CD14-positive monocyte (primary cell): Measurements from ENCODE around the gene GPS1. TPM values are rescaled to one million over a fixed set of nuclear protein-coding genes. Genes with fewer than 3 reads are reported as not detected.

Experiments
- DNase-seq, 3 donors: peaks; one replicate each; pipeline ENCODE4 v3.0.0-alpha.2; 2011 to 2022
- H2AFZ ChIP-seq: 2 replicates; pipeline ENCODE4 v1.6.0; 2012; ENCODE audit warnings: mild to moderate bottlenecking, low read depth, low read length, inconsistent platforms; ENCODE audit not compliant: insufficient read depth, poor library complexity, severe bottlenecking
- H3K27ac ChIP-seq, 2 donors: 1 replicate in 1 of 2; 2 replicates in 1 of 2; pipeline ENCODE4 v1.5.1; 2012 to 2013; ENCODE audit warnings: low read length in 2 of 2, control low read depth in 1 of 2, inconsistent platforms in 1 of 2, low read depth in 1 of 2, mild to moderate bottlenecking in 1 of 2
- H3K27me3 ChIP-seq, 2 donors: one replicate each; pipeline versions ENCODE4 v1.6.0 to v1.6.1; 2011 to 2013; ENCODE audit warnings: low read length in 2 of 2; ENCODE audit not compliant: control insufficient read depth in 2 of 2, insufficient read depth in 2 of 2
- H3K36me3 ChIP-seq, 2 donors: replicated peaks in 1 of 2; 1 replicate in 1 of 2; 2 replicates in 1 of 2; pipeline versions ENCODE4 v1.5.1 to v1.6.1; 2012 to 2013; ENCODE audit warnings: low read length in 2 of 2, control low read depth in 1 of 2, inconsistent platforms in 1 of 2, mild to moderate bottlenecking in 1 of 2; ENCODE audit not compliant: insufficient read depth in 2 of 2, control insufficient read depth in 1 of 2
- H3K4me1 ChIP-seq, 2 donors: 1 replicate in 1 of 2; 2 replicates in 1 of 2; pipeline versions ENCODE4 v1.5.1 to v1.6.1; 2012 to 2013; ENCODE audit warnings: low read length in 2 of 2, control low read depth in 1 of 2, inconsistent platforms in 1 of 2, mild to moderate bottlenecking in 1 of 2, moderate library complexity in 1 of 2; ENCODE audit not compliant: insufficient read depth in 2 of 2, control insufficient read depth in 1 of 2
- H3K4me2 ChIP-seq: replicated peaks from 2 replicates; pipeline ENCODE3; 2012; ENCODE audit warnings: low read length, moderate library complexity, mild to moderate bottlenecking; ENCODE audit not compliant: poor library complexity, severe bottlenecking; ENCODE audit errors: extremely low read depth
- H3K4me3 ChIP-seq, 3 experiments: fragments of 200-600 bp in 1 of 3; sonication (generic) in 1 of 3; replicated peaks in 1 of 3; 1 replicate in 2 of 3; 2 replicates in 1 of 3; pipeline ENCODE4 v1.5.1; 2011 to 2013; ENCODE audit warnings: low read length in 3 of 3, mild to moderate bottlenecking in 3 of 3, control low read depth in 2 of 3, low read depth in 2 of 3, inconsistent platforms in 1 of 3, moderate library complexity in 1 of 3
- H3K79me2 ChIP-seq: 2 replicates; pipeline ENCODE4 v1.6.0; 2012; ENCODE audit warnings: mild to moderate bottlenecking, control low read depth, inconsistent platforms, low read length, moderate library complexity; ENCODE audit not compliant: insufficient read depth
- H3K9ac ChIP-seq: 2 replicates; pipeline ENCODE4 v1.6.0; 2017; ENCODE audit warnings: low read length, mild to moderate bottlenecking; ENCODE audit not compliant: insufficient read depth, poor library complexity, severe bottlenecking
- H3K9me3 ChIP-seq, 2 donors: replicated peaks in 1 of 2; 1 replicate in 1 of 2; 2 replicates in 1 of 2; pipeline versions ENCODE4 v1.5.1 to v1.6.1; 2012 to 2013; ENCODE audit warnings: low read length in 2 of 2, control low read depth in 1 of 2; ENCODE audit not compliant: control insufficient read depth in 1 of 2, insufficient read depth in 1 of 2
- H4K20me1 ChIP-seq: 2 replicates; pipeline ENCODE4 v1.6.0; 2012; ENCODE audit warnings: mild to moderate bottlenecking, low read length, control low read depth, moderate library complexity; ENCODE audit not compliant: insufficient read depth
- H3K27ac Mint-ChIP-seq, 7 donors: one replicate each; pipeline ENCODE4 v1.8.0; 2020; ENCODE audit warnings: mild to moderate bottlenecking in 7 of 7, mixed read lengths in 7 of 7, moderate library complexity in 6 of 7, inconsistent platforms in 2 of 7
- H3K27me3 Mint-ChIP-seq, 3 donors: one replicate each; pipeline ENCODE4 v1.8.0; 2021 to 2022; ENCODE audit warnings: low read depth in 3 of 3, mild to moderate bottlenecking in 3 of 3, mixed read lengths in 3 of 3, moderate library complexity in 3 of 3, inconsistent platforms in 1 of 3
- H3K36me3 Mint-ChIP-seq, 2 donors: one replicate each; pipeline ENCODE4 v1.8.0; 2020; ENCODE audit warnings: mixed read lengths in 2 of 2, inconsistent platforms in 1 of 2, mild to moderate bottlenecking in 1 of 2
- H3K4me1 Mint-ChIP-seq: one replicate; pipeline ENCODE4 v1.8.0; 2020; ENCODE audit warnings: mild to moderate bottlenecking, mixed read lengths
- H3K4me3 Mint-ChIP-seq, 2 donors: one replicate each; pipeline ENCODE4 v1.8.0; 2020; ENCODE audit warnings: mild to moderate bottlenecking in 2 of 2, mixed read lengths in 2 of 2, moderate library complexity in 1 of 2
- H3K9me3 Mint-ChIP-seq, 7 donors: one replicate each; pipeline ENCODE4 v1.8.0; 2020 to 2022; ENCODE audit warnings: mixed read lengths in 7 of 7, mild to moderate bottlenecking in 6 of 7, moderate library complexity in 6 of 7, inconsistent platforms in 2 of 7
- WGBS: methylation state at CpG from one replicate; pipeline ENCODE4 v1.1.5; 2013; ENCODE audit warnings: missing lambda C conversion rate; ENCODE audit not compliant: insufficient coverage; 5-methylcytosine and 5-hydroxymethylcytosine counted together
- intact Hi-C, 2 donors: fragments of 100-400 bp; cut with micrococcal nuclease; formaldehyde crosslinking; loops; one replicate each; pipeline versions ENCODE4 v1.15.0 to v1.15.1; 2023
- polyA plus RNA-seq, 3 donors: library from polyadenylated mRNA; depleted of rRNA in 1 of 3; unstranded in 2 of 3; stranded (reverse) in 1 of 3; fragments of 300-500 nt in 2 of 3; fragments of >200 nt in 1 of 3; fragmentation: Illumina TruSeq in 2 of 3; gene quantifications; 1 replicate in 2 of 3; 2 replicates in 1 of 3; pipeline ENCODE4 v1.2.3, GENCODE V29; 2012 to 2021
- TF ChIP-seq, protein P1 (sequence below): fragments of 200-600 bp; IDR thresholded peaks from one replicate; pipeline ENCODE4 v1.8.0; 2022; ENCODE audit warnings: antibody characterized with exemption, mild to moderate bottlenecking

The GPS1 gene
- polyA plus RNA-seq, 3 donors = 101 to 130 (median 110) TPM

DNA sequence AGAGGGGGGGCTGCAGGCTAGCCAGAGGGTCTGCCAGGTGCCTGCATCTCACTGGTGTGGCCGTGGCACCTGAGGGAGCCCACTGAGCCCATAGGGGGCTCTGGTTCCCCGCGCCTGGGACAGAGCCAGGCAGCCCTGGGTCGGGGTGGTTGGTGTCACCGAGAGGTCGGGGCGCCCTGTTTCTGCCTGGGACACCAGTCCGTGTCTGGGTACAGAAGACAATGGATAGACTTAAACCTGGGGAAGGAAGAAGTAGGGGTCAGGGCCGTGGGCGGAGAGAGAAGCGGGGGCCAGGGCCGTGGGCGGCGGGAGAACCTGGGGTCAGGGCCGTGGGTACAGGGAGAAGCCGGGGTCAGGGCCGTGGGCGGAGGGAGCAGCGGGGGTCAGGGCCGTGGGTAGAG lies 3.1 kb upstream of the GPS1 start:
- H3K9me3 Mint-ChIP-seq = no peaks in the 10 kb centered on the region
- H3K4me3 Mint-ChIP-seq = no peak overlapping the region
- peaks cover 23 to 32% of the 10 kb centered on the region in 2 donors for H3K36me3 ChIP-seq
- H3K27me3 ChIP-seq = no peaks in the 10 kb centered on the region
- peaks cover 14% of the 10 kb centered on the region for H4K20me1 ChIP-seq
- H3K4me3 ChIP-seq = no peak overlapping the region
- peaks cover 19% of the 10 kb centered on the region for H3K4me1 Mint-ChIP-seq
- 97% methylated on average over 16 of the region's 20 CpGs for WGBS
- intact Hi-C loops = no loop called here
- H3K27me3 Mint-ChIP-seq = no peaks in the 10 kb centered on the region
- no peak for DNase-seq
- no peak overlapping the region for H3K4me2 ChIP-seq
- H3K27ac Mint-ChIP-seq = no peak overlapping the region
- H3K79me2 ChIP-seq = peaks cover 19% of the 10 kb centered on the region
- H3K4me1 ChIP-seq = peaks cover 20 to 28% of the 10 kb centered on the region in 2 donors
- no peak overlapping the region for H3K27ac ChIP-seq
- H3K9ac ChIP-seq = no peak overlapping the region
- no peak overlapping the region for H2AFZ ChIP-seq
- TF ChIP-seq, protein P1, sequence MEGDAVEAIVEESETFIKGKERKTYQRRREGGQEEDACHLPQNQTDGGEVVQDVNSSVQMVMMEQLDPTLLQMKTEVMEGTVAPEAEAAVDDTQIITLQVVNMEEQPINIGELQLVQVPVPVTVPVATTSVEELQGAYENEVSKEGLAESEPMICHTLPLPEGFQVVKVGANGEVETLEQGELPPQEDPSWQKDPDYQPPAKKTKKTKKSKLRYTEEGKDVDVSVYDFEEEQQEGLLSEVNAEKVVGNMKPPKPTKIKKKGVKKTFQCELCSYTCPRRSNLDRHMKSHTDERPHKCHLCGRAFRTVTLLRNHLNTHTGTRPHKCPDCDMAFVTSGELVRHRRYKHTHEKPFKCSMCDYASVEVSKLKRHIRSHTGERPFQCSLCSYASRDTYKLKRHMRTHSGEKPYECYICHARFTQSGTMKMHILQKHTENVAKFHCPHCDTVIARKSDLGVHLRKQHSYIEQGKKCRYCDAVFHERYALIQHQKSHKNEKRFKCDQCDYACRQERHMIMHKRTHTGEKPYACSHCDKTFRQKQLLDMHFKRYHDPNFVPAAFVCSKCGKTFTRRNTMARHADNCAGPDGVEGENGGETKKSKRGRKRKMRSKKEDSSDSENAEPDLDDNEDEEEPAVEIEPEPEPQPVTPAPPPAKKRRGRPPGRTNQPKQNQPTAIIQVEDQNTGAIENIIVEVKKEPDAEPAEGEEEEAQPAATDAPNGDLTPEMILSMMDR = no peak
- H3K36me3 Mint-ChIP-seq = peaks cover 17 to 39% of the 10 kb centered on the region in 2 donors
- H3K9me3 ChIP-seq = no peaks in the 10 kb centered on the region

DNA sequence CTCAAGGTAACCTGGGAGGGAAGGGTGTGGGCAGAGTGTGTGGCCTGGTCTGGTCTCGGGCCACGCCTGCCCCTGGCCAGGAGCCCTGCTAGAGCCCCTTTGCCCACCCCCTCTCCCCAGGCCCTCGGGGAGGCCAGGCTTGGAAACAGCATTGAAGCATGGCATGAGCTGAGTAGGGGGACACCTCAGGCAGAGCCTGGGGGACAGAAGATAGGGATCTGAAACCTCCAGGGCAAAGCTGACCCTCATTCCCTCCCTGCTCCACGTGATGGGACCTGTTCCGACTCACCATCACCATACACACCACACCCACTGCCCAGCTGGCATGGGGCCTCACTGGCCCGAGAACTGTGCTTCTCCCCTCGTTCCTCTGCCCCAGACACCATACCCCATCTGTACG lies 2.6 kb upstream of the GPS1 start:
- Histone ChIP-seq H3K4me3 (no peak overlapping the region), H3K27me3 (no peaks in the 10 kb centered on the region), H2AFZ (no peak overlapping the region), H3K4me2 (no peak overlapping the region), H3K36me3 (peaks cover 28 to 37% of the 10 kb centered on the region in 2 donors), H4K20me1 (peaks cover 19% of the 10 kb centered on the region), H3K27ac (no peak overlapping the region), H3K9me3 (no peaks in the 10 kb centered on the region), H3K4me1 (peaks cover 20 to 29% of the 10 kb centered on the region in 2 donors), H3K79me2 (peaks cover 24% of the 10 kb centered on the region), H3K9ac (no peak overlapping the region)
- 95% methylated on average over 5 of the region's 8 CpGs for WGBS
- Mint-ChIP-seq H3K36me3 (peaks cover 17 to 45% of the 10 kb centered on the region in 2 donors), H3K27ac (no peak overlapping the region), H3K4me3 (no peak overlapping the region), H3K4me1 (peaks cover 19% of the 10 kb centered on the region), H3K27me3 (no peaks in the 10 kb centered on the region), H3K9me3 (no peaks in the 10 kb centered on the region)
- TF ChIP-seq, protein P1 = no peak
- intact Hi-C loops = no loop called here
- no peak for DNase-seq
